Smooth muscle cell (in vitro differentiated cells): Measurements from ENCODE around the gene RPS21. TPM values are rescaled to one million over a fixed set of nuclear protein-coding genes. Genes with fewer than 3 reads are reported as not detected.

ENCODE experiments used
- DNase-seq: peaks from one replicate; lab custom pipeline; 2025; ENCODE audit not compliant: unreplicated experiment; lab: John Stamatoyannopoulos, UW
- H2AFZ ChIP-seq: fragments of 200-600 bp; sonication (generic); 2 replicates; pipeline ENCODE4 v1.6.0; 2016; ENCODE audit warnings: antibody characterized with exemption, low read depth, mild to moderate bottlenecking
- H3F3A ChIP-seq: fragments of 200-600 bp; sonication (generic); 2 replicates; pipeline ENCODE4 v1.6.0; 2017; ENCODE audit warnings: antibody characterized with exemption, low read depth
- H3K27ac ChIP-seq: fragments of 200-600 bp; sonication (generic); 2 replicates; pipeline ENCODE4 v1.5.1; 2016; ENCODE audit warnings: low read depth, mild to moderate bottlenecking
- H3K27me3 ChIP-seq: fragments of 200-600 bp; sonication (generic); 2 replicates; pipeline ENCODE4 v1.6.1; 2016; ENCODE audit warnings: low read depth, mild to moderate bottlenecking
- H3K36me3 ChIP-seq: fragments of 200-600 bp; sonication (generic); 2 replicates; pipeline ENCODE4 v1.5.1; 2016; ENCODE audit warnings: low read depth
- H3K4me1 ChIP-seq: fragments of 200-600 bp; sonication (generic); 2 replicates; pipeline ENCODE4 v1.5.1; 2016; ENCODE audit warnings: low read depth
- H3K4me2 ChIP-seq: fragments of 200-600 bp; sonication (generic); 2 replicates; pipeline ENCODE4 v1.6.0; 2016; ENCODE audit warnings: mild to moderate bottlenecking
- H3K4me3 ChIP-seq: fragments of 200-600 bp; sonication (generic); 2 replicates; pipeline ENCODE4 v1.5.1; 2016; ENCODE audit warnings: mild to moderate bottlenecking
- H3K79me2 ChIP-seq: fragments of 200-600 bp; sonication (generic); 2 replicates; pipeline ENCODE4 v1.6.0; 2016; ENCODE audit warnings: low read depth, mild to moderate bottlenecking
- H3K9ac ChIP-seq: fragments of 200-600 bp; sonication (generic); 2 replicates; pipeline ENCODE4 v1.6.0; 2016; ENCODE audit warnings: low read depth
- H3K9me3 ChIP-seq: fragments of 200-600 bp; sonication (generic); replicated peaks from 2 replicates; pipeline ENCODE4 v1.5.1; 2016; ENCODE audit warnings: low read depth
- H4K20me1 ChIP-seq: fragments of 200-600 bp; sonication (generic); 2 replicates; pipeline ENCODE4 v1.6.0; 2016; ENCODE audit warnings: low read depth
- WGBS: methylation state at CpG from one replicate; pipeline ENCODE4 v1.1.7; 2016; ENCODE audit warnings: low lambda C conversion rate; 5-methylcytosine and 5-hydroxymethylcytosine counted together
- polyA plus RNA-seq: library from polyadenylated mRNA; unstranded; fragments of >200 nt; fragmentation: Nextera tagmentation; extraction: Ambion mirVana; gene quantifications from 2 replicates; pipeline ENCODE4 v1.2.1, GENCODE V29; 2016
- total RNA-seq: library from RNA; depleted of rRNA; stranded (reverse); fragments of >200 nt; gene quantifications from 2 replicates; pipeline ENCODE4 v1.2.3, GENCODE V29; 2014
- TF ChIP-seq, protein P1 (sequence below): fragments of 200-600 bp; sonication (generic); IDR thresholded peaks from 2 replicates; pipeline ENCODE4 v1.5.1; 2017; ENCODE audit warnings: borderline replicate concordance, mild to moderate bottlenecking, antibody characterized with exemption; ENCODE audit not compliant: insufficient read depth, poor library complexity, severe bottlenecking

RPS21 gene
- total and polyA plus RNA-seq, 2 experiments from 2014 or later: 438 to 4,082 TPM

DNA sequence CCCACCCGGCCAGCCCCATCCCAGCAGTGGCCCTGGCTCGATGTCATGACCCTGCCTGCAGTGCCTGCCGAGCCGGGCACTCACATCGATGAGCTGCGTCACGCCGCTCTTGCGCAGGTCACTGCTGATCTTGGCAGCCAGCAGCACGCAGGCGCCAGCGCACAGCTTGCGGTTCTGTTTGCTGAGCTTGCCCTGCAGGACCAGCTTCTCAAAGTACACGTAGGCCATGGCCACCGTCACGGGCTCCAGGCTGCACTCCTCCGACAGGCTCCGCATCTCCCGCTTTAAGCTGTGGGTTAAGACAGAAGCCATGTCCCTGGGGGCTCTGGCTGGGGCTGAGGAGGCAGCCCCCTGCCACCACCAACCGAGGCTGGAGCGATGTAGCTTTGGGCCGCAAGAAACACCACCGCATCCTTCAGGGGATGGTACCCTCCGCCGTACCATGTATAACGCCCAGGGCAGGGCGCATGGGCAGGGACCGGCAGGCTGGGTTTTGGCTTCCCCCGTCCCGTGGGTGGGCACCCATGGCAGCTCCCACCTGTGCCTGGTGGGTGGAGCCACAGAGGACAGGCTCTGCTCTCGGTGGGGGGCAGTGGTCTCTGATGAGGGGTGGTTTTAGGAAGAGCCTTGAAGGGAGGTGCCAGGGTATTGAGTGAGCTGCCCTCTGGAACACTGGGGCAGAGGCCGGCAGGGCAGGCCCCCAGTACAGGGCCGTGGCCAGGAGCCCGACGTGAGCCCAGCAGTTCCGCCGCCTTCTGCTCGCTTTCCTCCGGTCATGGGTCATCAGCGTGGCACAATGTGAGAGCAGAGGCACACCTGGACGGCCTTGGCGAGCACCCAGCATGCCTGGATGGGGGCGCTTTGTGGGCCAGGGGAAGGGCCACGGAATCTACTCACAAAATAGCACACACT is 4.5 kb downstream of the RPS21 start:
- no peak for DNase-seq
- H3K9ac ChIP-seq: no peak overlapping the region
- WGBS: 91% methylated on average over 44 of the region's 44 CpGs

DNA sequence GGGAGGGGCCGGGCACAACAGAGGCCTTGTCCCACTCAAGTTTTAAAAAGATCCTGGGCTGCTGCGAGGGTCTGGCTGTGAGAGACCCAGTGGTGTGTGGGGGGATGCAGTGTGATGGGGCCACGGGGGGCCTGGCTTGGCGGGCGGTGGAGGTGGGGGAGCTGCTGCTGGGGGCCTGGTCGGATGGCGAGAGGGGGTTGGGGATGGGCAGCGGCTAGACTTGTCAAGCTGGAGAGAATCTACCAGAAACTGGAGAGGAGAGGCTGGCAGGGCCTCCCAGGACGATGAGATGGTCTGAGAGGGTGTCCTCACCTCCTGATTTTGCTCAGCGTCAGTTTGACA is 5.1 kb downstream of the RPS21 start:
- Histone ChIP-seq H3K27me3 (no peaks in the 10 kb centered on the region), H3K4me3 (no peak overlapping the region), H2AFZ (no peak overlapping the region), H3K79me2 (peaks cover 18% of the 10 kb centered on the region), H3K4me1 (peaks cover 8% of the 10 kb centered on the region), H3K9ac (no peak overlapping the region), H3K9me3 (no peaks in the 10 kb centered on the region), H4K20me1 (peaks cover 15% of the 10 kb centered on the region), H3F3A (no peaks in the 10 kb centered on the region), H3K4me2 (no peak overlapping the region), H3K36me3 (no peaks in the 10 kb centered on the region), H3K27ac (no peak overlapping the region)
- DNase-seq: no peak
- 92% methylated on average over 8 of the region's 10 CpGs for WGBS
- TF ChIP-seq, protein P1, sequence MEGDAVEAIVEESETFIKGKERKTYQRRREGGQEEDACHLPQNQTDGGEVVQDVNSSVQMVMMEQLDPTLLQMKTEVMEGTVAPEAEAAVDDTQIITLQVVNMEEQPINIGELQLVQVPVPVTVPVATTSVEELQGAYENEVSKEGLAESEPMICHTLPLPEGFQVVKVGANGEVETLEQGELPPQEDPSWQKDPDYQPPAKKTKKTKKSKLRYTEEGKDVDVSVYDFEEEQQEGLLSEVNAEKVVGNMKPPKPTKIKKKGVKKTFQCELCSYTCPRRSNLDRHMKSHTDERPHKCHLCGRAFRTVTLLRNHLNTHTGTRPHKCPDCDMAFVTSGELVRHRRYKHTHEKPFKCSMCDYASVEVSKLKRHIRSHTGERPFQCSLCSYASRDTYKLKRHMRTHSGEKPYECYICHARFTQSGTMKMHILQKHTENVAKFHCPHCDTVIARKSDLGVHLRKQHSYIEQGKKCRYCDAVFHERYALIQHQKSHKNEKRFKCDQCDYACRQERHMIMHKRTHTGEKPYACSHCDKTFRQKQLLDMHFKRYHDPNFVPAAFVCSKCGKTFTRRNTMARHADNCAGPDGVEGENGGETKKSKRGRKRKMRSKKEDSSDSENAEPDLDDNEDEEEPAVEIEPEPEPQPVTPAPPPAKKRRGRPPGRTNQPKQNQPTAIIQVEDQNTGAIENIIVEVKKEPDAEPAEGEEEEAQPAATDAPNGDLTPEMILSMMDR: no peak

More for the DNA sequence above, 4.5 kb downstream of the RPS21 start:
- no peaks in the 10 kb centered on the region for H3K36me3 ChIP-seq
- H3K4me3 ChIP-seq: no peak overlapping the region
- H3F3A ChIP-seq: no peaks in the 10 kb centered on the region
- no peak overlapping the region for H3K4me2 ChIP-seq
- H4K20me1 ChIP-seq: peaks cover 15% of the 10 kb centered on the region
- peaks cover 8% of the 10 kb centered on the region for H3K4me1 ChIP-seq
- no peak overlapping the region for H3K27ac ChIP-seq
- no peaks in the 10 kb centered on the region for H3K9me3 ChIP-seq
- H3K27me3 ChIP-seq: no peaks in the 10 kb centered on the region
- no peak overlapping the region for H2AFZ ChIP-seq
- H3K79me2 ChIP-seq: peaks cover 24% of the 10 kb centered on the region
- TF ChIP-seq, protein P1: no peak

GRCh38 chr20:62392621-62393334 is 5.9 kb downstream of the RPS21 start:
- peaks cover 9% of the 10 kb centered on the region for H4K20me1 ChIP-seq
- no peak overlapping the region for H3K4me3 ChIP-seq
- no peak overlapping the region for H3K9ac ChIP-seq
- TF ChIP-seq, protein P1: no peak
- H3K79me2 ChIP-seq: peaks cover 10% of the 10 kb centered on the region
- no peaks in the 10 kb centered on the region for H3F3A ChIP-seq
- no peak overlapping the region for H2AFZ ChIP-seq
- H3K27ac ChIP-seq: no peak overlapping the region
- no peaks in the 10 kb centered on the region for H3K36me3 ChIP-seq
- DNase-seq: no peak
- WGBS: 97% methylated on average over 21 of the region's 21 CpGs
- H3K4me1 ChIP-seq: peaks cover 5% of the 10 kb centered on the region
- H3K4me2 ChIP-seq: no peak overlapping the region
- no peaks in the 10 kb centered on the region for H3K9me3 ChIP-seq
- no peaks in the 10 kb centered on the region for H3K27me3 ChIP-seq
